ENCODE measurements around the gene LRRTM2.

GRCh38 chr5:138895918-138896317, 20.8 kb upstream of the LRRTM2 start:
- TF ChIP-seq POLR2A (IDR thresholded peaks at IDR 0.05) (no peak), CTCF (IDR thresholded peaks at IDR 0.05) (no peak)

Data from lower leg skin (tissue), 3 donors.